HEK293 (cell line): ENCODE data around the gene CORO6.

Experiments used
- CTCF ChIA-PET: fragments of 350-600 bp; formaldehyde crosslinking; extraction: SDS; loops from one replicate; lab custom pipeline; 2021; ENCODE audit warnings: antibody characterized with exemption; lab: Yijun Ruan, JAX
- POLR2A ChIA-PET: fragments of 300-600 bp; formaldehyde crosslinking; extraction: SDS; loops from one replicate; lab custom pipeline; 2020; ENCODE audit warnings: antibody characterized with exemption, inconsistent platforms; lab: Yijun Ruan, JAX
- H3K27ac ChIP-seq: fragments of 200-500 bp; sonication (Bioruptor generic); 2 replicates; pipeline ENCODE4 v1.5.1; 2014; ENCODE audit warnings: low read depth, low read length, control low read depth, inconsistent platforms; ENCODE audit errors: extremely low read depth
- H3K36me3 ChIP-seq, 2 experiments: fragments of 200-500 bp in 1 of 2; sonication (Bioruptor generic) in 1 of 2; 1 replicate in 1 of 2; 2 replicates in 1 of 2; pipeline ENCODE4 v1.5.1; 2014 to 2017; ENCODE audit warnings: inconsistent platforms in 2 of 2, low read length in 2 of 2; ENCODE audit not compliant: control insufficient read depth in 2 of 2, insufficient read depth in 1 of 2
- H3K4me1 ChIP-seq: fragments of 200-500 bp; sonication (Bioruptor generic); 2 replicates; pipeline ENCODE4 v1.5.1; 2014; ENCODE audit warnings: mild to moderate bottlenecking, low read length, inconsistent platforms; ENCODE audit not compliant: control insufficient read depth, insufficient read depth
- H3K4me3 ChIP-seq: 2 replicates; pipeline ENCODE4 v1.5.1; 2011; ENCODE audit warnings: low read depth, mild to moderate bottlenecking, control low read depth, low read length, moderate library complexity
- H3K9me3 ChIP-seq: fragments of 200-500 bp; sonication (Bioruptor generic); 2 replicates; pipeline ENCODE4 v1.5.1; 2014; ENCODE audit warnings: low read depth, low read length, inconsistent platforms; ENCODE audit not compliant: control insufficient read depth, insufficient read depth
- GFI1B ChIP-seq: fragments of 450-650 bp; formaldehyde crosslinking; IDR thresholded peaks from 2 replicates; pipeline ENCODE4 v1.5.1; 2016; ENCODE audit warnings: missing biosample characterization, missing genetic modification characterization
- PRDM1 ChIP-seq: fragments of 450-650 bp; formaldehyde crosslinking; IDR thresholded peaks from 2 replicates; pipeline ENCODE4; 2016; ENCODE audit warnings: missing biosample characterization, missing genetic modification characterization
- YY1 ChIP-seq: fragments of 450-650 bp; formaldehyde crosslinking; IDR thresholded peaks from 2 replicates; pipeline ENCODE4 v1.5.1; 2018; ENCODE audit warnings: missing biosample characterization, missing genetic modification characterization
- ZBTB17 ChIP-seq: fragments of 450-650 bp; formaldehyde crosslinking; IDR thresholded peaks from 2 replicates; pipeline ENCODE4 v1.5.1; 2016; ENCODE audit warnings: missing biosample characterization, missing genetic modification characterization
- ZBTB20 ChIP-seq: fragments of 450-650 bp; formaldehyde crosslinking; IDR thresholded peaks from 2 replicates; pipeline ENCODE4 v1.5.1; 2016; ENCODE audit warnings: missing biosample characterization, missing genetic modification characterization
- ZNF148 ChIP-seq: fragments of 450-650 bp; formaldehyde crosslinking; IDR thresholded peaks from 2 replicates; pipeline ENCODE4 v1.5.0; 2017; ENCODE audit warnings: missing biosample characterization, missing genetic modification characterization, borderline replicate concordance
- ZNF16 ChIP-seq: fragments of 450-650 bp; formaldehyde crosslinking; IDR thresholded peaks from 2 replicates; pipeline ENCODE4 v1.5.1; 2016; ENCODE audit warnings: low read depth, missing biosample characterization, missing genetic modification characterization
- ZNF184 ChIP-seq: fragments of 450-650 bp; IDR thresholded peaks from 2 replicates; pipeline ENCODE4 v1.5.1; 2018; ENCODE audit warnings: missing biosample characterization, mild to moderate bottlenecking, missing genetic modification characterization
- ZNF324 ChIP-seq: fragments of 450-650 bp; formaldehyde crosslinking; IDR thresholded peaks from 2 replicates; pipeline ENCODE4 v1.5.1; 2016; ENCODE audit warnings: missing biosample characterization, missing genetic modification characterization
- ZNF394 ChIP-seq: fragments of 450-650 bp; formaldehyde crosslinking; IDR thresholded peaks from 2 replicates; pipeline ENCODE4 v1.5.1; 2016; ENCODE audit warnings: missing biosample characterization, missing genetic modification characterization, mild to moderate bottlenecking, moderate library complexity, borderline replicate concordance
- ZNF585B ChIP-seq: fragments of 450-650 bp; formaldehyde crosslinking; IDR thresholded peaks from 2 replicates; pipeline ENCODE4 v1.5.1; 2016; ENCODE audit warnings: missing biosample characterization, missing genetic modification characterization
- ZNF600 ChIP-seq: fragments of 450-650 bp; formaldehyde crosslinking; IDR thresholded peaks from 2 replicates; pipeline ENCODE4 v1.5.1; 2016; ENCODE audit warnings: missing biosample characterization, missing genetic modification characterization
- ZNF654 ChIP-seq: fragments of 450-650 bp; formaldehyde crosslinking; IDR thresholded peaks from 2 replicates; pipeline ENCODE4 v1.5.1; 2016; ENCODE audit warnings: low read depth, missing biosample characterization, missing genetic modification characterization
- ZNF658 ChIP-seq: fragments of 450-650 bp; formaldehyde crosslinking; IDR thresholded peaks from 2 replicates; pipeline ENCODE4; 2016; ENCODE audit warnings: missing biosample characterization, missing genetic modification characterization
- ZNF677 ChIP-seq: fragments of 450-650 bp; IDR thresholded peaks from 2 replicates; pipeline ENCODE4 v1.5.0; 2018; ENCODE audit warnings: missing biosample characterization, mild to moderate bottlenecking, missing genetic modification characterization, moderate library complexity
- ZNF785 ChIP-seq: fragments of 450-650 bp; formaldehyde crosslinking; IDR thresholded peaks from 2 replicates; pipeline ENCODE4 v1.5.1; 2016; ENCODE audit warnings: missing biosample characterization, missing genetic modification characterization
- TF ChIP-seq, protein P1 (sequence below): fragments of 450-650 bp; formaldehyde crosslinking; conservative IDR thresholded peaks from 2 replicates; pipeline ENCODE4 v1.5.1; 2016; ENCODE audit warnings: low read depth, missing biosample characterization, missing genetic modification characterization
- TF ChIP-seq, protein P2 (sequence below): fragments of 450-650 bp; formaldehyde crosslinking; IDR thresholded peaks from 2 replicates; pipeline ENCODE4 v1.5.1; 2016; ENCODE audit warnings: missing biosample characterization, missing genetic modification characterization, borderline replicate concordance
- TF ChIP-seq, protein P3 (sequence below): fragments of 450-650 bp; formaldehyde crosslinking; IDR thresholded peaks from 2 replicates; pipeline ENCODE4 v1.5.1; 2016; ENCODE audit warnings: missing biosample characterization, missing genetic modification characterization
- TF ChIP-seq, protein P4 (sequence below): fragments of 450-650 bp; formaldehyde crosslinking; IDR thresholded peaks from 2 replicates; pipeline ENCODE4; 2016; ENCODE audit warnings: missing biosample characterization, missing genetic modification characterization

Gene CORO6

DNA sequence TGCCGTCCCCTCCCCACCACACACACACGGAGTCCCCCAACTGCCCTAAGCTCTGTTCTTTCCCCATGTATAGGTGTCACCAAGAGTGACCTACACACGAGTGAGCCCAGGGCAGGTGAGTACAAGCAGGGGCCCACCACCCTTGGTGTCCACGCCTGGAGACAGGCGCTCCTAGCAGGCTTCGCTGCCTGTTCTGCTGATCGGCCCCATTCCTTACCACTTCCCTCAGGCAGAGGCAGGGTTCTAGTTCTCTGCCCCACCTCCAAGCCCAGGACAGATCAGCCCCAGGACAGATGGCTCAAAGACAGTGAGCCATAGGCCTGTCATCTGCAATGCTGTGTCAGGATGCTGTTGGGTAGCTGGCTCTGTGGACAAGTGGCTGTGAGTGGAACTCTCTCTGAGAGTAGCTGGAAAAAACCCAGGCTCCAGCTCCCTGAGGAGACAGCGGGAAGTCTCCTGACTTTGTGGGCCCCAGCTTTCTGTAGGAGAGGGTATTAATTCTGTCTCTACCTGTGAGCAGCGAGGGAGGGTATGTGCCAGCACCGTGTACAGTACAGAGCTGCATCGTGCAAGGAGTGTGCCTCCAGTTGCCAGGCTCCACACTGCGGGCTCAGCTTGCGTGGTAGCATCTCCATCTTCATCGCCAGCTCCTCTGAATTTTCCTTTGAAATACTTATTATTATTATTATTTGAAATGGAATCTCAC lies 53.3 kb downstream of the CORO6 start:
- Histone ChIP-seq H3K4me3 (peak overlapping the region; percentile 78), H3K27ac (peak overlapping the region; percentile 96), H3K9me3 (no peaks in the 10 kb centered on the region), H3K4me1 (peaks cover 13% of the 10 kb centered on the region), H3K36me3 (peaks cover 3 to 36% of the 10 kb centered on the region in 2 experiments)
- ChIA-PET CTCF (interaction anchor here (0.6 to 4.9 kb wide), 5 partner anchors 11 to 395 kb away, joined by 3 to 31 read pairs (median 13); partner anchors contain the start of gene ANKRD13B), POLR2A (interaction anchor here (0.6 to 4.6 kb wide), 7 partner anchors 13 to 276 kb away, joined by 3 to 28 read pairs (median 4); partner anchors contain the start of genes ANKRD13B, GIT1, NUFIP2 and TAOK1)
- TF ChIP-seq ZNF654 (tag by site-specific recombination) (no peak), ZNF785 (tag by site-specific recombination) (no peak), ZNF658 (tag by site-specific recombination) (no peak), ZNF148 (tag by site-specific recombination) (no peak), YY1 (tag by site-specific recombination) (no peak), ZBTB20 (tag by site-specific recombination) (peak; percentile 63; the same call in 1 of the 2 replicates), ZNF184 (no peak), ZNF677 (no peak), ZNF585B (tag by site-specific recombination) (no peak), GFI1B (tag by site-specific recombination) (no peak), ZNF394 (tag by site-specific recombination) (peak; percentile 27; the same call in 1 of the 2 replicates), ZBTB17 (tag by site-specific recombination) (peak; percentile 76; the same call in 1 of the 2 replicates), PRDM1 (tag by site-specific recombination) (no peak), ZNF16 (no peak), ZNF324 (tag by site-specific recombination) (no peak), ZNF600 (tag by site-specific recombination) (peak; percentile 80)
- TF ChIP-seq, protein P1, sequence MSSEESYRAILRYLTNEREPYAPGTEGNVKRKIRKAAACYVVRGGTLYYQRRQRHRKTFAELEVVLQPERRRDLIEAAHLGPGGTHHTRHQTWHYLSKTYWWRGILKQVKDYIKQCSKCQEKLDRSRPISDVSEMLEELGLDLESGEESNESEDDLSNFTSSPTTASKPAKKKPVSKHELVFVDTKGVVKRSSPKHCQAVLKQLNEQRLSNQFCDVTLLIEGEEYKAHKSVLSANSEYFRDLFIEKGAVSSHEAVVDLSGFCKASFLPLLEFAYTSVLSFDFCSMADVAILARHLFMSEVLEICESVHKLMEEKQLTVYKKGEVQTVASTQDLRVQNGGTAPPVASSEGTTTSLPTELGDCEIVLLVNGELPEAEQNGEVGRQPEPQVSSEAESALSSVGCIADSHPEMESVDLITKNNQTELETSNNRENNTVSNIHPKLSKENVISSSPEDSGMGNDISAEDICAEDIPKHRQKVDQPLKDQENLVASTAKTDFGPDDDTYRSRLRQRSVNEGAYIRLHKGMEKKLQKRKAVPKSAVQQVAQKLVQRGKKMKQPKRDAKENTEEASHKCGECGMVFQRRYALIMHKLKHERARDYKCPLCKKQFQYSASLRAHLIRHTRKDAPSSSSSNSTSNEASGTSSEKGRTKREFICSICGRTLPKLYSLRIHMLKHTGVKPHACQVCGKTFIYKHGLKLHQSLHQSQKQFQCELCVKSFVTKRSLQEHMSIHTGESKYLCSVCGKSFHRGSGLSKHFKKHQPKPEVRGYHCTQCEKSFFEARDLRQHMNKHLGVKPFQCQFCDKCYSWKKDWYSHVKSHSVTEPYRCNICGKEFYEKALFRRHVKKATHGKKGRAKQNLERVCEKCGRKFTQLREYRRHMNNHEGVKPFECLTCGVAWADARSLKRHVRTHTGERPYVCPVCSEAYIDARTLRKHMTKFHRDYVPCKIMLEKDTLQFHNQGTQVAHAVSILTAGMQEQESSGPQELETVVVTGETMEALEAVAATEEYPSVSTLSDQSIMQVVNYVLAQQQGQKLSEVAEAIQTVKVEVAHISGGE (tag by site-specific recombination): no peak
- TF ChIP-seq, protein P2, sequence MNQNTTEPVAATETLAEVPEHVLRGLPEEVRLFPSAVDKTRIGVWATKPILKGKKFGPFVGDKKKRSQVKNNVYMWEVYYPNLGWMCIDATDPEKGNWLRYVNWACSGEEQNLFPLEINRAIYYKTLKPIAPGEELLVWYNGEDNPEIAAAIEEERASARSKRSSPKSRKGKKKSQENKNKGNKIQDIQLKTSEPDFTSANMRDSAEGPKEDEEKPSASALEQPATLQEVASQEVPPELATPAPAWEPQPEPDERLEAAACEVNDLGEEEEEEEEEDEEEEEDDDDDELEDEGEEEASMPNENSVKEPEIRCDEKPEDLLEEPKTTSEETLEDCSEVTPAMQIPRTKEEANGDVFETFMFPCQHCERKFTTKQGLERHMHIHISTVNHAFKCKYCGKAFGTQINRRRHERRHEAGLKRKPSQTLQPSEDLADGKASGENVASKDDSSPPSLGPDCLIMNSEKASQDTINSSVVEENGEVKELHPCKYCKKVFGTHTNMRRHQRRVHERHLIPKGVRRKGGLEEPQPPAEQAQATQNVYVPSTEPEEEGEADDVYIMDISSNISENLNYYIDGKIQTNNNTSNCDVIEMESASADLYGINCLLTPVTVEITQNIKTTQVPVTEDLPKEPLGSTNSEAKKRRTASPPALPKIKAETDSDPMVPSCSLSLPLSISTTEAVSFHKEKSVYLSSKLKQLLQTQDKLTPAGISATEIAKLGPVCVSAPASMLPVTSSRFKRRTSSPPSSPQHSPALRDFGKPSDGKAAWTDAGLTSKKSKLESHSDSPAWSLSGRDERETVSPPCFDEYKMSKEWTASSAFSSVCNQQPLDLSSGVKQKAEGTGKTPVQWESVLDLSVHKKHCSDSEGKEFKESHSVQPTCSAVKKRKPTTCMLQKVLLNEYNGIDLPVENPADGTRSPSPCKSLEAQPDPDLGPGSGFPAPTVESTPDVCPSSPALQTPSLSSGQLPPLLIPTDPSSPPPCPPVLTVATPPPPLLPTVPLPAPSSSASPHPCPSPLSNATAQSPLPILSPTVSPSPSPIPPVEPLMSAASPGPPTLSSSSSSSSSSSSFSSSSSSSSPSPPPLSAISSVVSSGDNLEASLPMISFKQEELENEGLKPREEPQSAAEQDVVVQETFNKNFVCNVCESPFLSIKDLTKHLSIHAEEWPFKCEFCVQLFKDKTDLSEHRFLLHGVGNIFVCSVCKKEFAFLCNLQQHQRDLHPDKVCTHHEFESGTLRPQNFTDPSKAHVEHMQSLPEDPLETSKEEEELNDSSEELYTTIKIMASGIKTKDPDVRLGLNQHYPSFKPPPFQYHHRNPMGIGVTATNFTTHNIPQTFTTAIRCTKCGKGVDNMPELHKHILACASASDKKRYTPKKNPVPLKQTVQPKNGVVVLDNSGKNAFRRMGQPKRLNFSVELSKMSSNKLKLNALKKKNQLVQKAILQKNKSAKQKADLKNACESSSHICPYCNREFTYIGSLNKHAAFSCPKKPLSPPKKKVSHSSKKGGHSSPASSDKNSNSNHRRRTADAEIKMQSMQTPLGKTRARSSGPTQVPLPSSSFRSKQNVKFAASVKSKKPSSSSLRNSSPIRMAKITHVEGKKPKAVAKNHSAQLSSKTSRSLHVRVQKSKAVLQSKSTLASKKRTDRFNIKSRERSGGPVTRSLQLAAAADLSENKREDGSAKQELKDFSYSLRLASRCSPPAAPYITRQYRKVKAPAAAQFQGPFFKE (tag by site-specific recombination): no peak
- TF ChIP-seq, protein P3, sequence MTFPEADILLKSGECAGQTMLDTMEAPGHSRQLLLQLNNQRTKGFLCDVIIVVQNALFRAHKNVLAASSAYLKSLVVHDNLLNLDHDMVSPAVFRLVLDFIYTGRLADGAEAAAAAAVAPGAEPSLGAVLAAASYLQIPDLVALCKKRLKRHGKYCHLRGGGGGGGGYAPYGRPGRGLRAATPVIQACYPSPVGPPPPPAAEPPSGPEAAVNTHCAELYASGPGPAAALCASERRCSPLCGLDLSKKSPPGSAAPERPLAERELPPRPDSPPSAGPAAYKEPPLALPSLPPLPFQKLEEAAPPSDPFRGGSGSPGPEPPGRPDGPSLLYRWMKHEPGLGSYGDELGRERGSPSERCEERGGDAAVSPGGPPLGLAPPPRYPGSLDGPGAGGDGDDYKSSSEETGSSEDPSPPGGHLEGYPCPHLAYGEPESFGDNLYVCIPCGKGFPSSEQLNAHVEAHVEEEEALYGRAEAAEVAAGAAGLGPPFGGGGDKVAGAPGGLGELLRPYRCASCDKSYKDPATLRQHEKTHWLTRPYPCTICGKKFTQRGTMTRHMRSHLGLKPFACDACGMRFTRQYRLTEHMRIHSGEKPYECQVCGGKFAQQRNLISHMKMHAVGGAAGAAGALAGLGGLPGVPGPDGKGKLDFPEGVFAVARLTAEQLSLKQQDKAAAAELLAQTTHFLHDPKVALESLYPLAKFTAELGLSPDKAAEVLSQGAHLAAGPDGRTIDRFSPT (tag by site-specific recombination): no peak
- TF ChIP-seq, protein P4, sequence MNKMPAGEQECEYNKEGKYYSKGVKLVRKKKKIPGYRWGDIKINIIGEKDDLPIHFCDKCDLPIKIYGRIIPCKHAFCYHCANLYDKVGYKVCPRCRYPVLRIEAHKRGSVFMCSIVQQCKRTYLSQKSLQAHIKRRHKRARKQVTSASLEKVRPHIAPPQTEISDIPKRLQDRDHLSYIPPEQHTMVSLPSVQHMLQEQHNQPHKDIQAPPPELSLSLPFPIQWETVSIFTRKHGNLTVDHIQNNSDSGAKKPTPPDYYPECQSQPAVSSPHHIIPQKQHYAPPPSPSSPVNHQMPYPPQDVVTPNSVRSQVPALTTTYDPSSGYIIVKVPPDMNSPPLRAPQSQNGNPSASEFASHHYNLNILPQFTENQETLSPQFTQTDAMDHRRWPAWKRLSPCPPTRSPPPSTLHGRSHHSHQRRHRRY (tag by site-specific recombination): no peak
